Esophagus muscularis mucosa (tissue), 4 donors: Measurements from ENCODE around the gene INO80E. TPM values are rescaled to one million over a fixed set of nuclear protein-coding genes. Genes with fewer than 3 reads are reported as not detected.

Experiments
- DNase-seq: peaks from one replicate; pipeline ENCODE4 v3.0.0-alpha.2; 2017; ENCODE audit errors: extremely low spot score
- H3K27ac ChIP-seq, 4 donors: fragments of 200-600 bp; sonication (generic); replicated peaks in 1 of 4; 1 replicate in 3 of 4; 2 replicates in 1 of 4; pipeline ENCODE4 v1.5.1; 2016 to 2019; ENCODE audit warnings: mild to moderate bottlenecking in 1 of 4
- H3K27me3 ChIP-seq, 4 donors: fragments of 200-600 bp; sonication (generic); one replicate each; pipeline versions ENCODE4 v1.5.1 to v1.6.0; 2016 to 2019
- H3K36me3 ChIP-seq, 4 donors: fragments of 200-600 bp; sonication (generic); one replicate each; pipeline ENCODE4 v1.5.1; 2016 to 2019
- H3K4me1 ChIP-seq, 4 donors: fragments of 200-600 bp; sonication (generic); one replicate each; pipeline ENCODE4 v1.5.1; 2016 to 2019
- H3K4me3 ChIP-seq, 4 donors: fragments of 200-600 bp; sonication (generic); 1 replicate in 2 of 4; 2 replicates in 2 of 4; pipeline ENCODE4 v1.5.1; 2016 to 2019; ENCODE audit warnings: mild to moderate bottlenecking in 4 of 4, moderate library complexity in 1 of 4
- H3K9me3 ChIP-seq, 4 donors: fragments of 200-600 bp; sonication (generic); 1 replicate in 3 of 4; 2 replicates in 1 of 4; pipeline ENCODE4 v1.5.1; 2016 to 2019
- EP300 ChIP-seq: sonication (generic); formaldehyde crosslinking; IDR thresholded peaks from one replicate; pipeline ENCODE4 v1.6.1; 2017; ENCODE audit warnings: antibody characterized with exemption
- POLR2A ChIP-seq: fragments of 450-650 bp; IDR thresholded peaks from one replicate; pipeline ENCODE4 v1.6.1; 2017; ENCODE audit warnings: antibody characterized with exemption, moderate library complexity, mild to moderate bottlenecking, low read depth
- POLR2AphosphoS5 ChIP-seq, 2 donors: sonication (generic); formaldehyde crosslinking; IDR thresholded peaks; one replicate each; pipeline ENCODE4 v1.6.1; 2017; ENCODE audit warnings: antibody characterized with exemption in 2 of 2
- WGBS: methylation state at CpG from one replicate; pipeline ENCODE4 v1.1.5; 2018; 5-methylcytosine and 5-hydroxymethylcytosine counted together
- intact Hi-C: fragments of 100-400 bp; cut with DNase I; formaldehyde crosslinking; loops from one replicate; pipeline ENCODE4 v1.15.1; 2023
- total RNA-seq, 4 donors: library from RNA; depleted of rRNA; stranded (reverse); fragments of >200 nt; gene quantifications; one replicate each; pipeline versions ENCODE4 v1.1.0 to v1.2.1, GENCODE V29; 2016
- TF ChIP-seq, protein P1 (sequence below), 3 experiments: fragments of 200-600 bp in 2 of 3; fragments of 450-650 bp in 1 of 3; sonication (generic) in 2 of 3; IDR thresholded peaks; one replicate each; pipeline ENCODE4 v1.5.1; 2017 to 2019; ENCODE audit warnings: antibody characterized with exemption in 3 of 3, mild to moderate bottlenecking in 2 of 3, moderate library complexity in 1 of 3

Gene INO80E
- total RNA-seq, 4 donors from 2014 or later = 38.2 to 58.1 (median 43.5) TPM

- no peak for DNase-seq
- no peak for TF ChIP-seq EP300
- TF ChIP-seq, protein P1, sequence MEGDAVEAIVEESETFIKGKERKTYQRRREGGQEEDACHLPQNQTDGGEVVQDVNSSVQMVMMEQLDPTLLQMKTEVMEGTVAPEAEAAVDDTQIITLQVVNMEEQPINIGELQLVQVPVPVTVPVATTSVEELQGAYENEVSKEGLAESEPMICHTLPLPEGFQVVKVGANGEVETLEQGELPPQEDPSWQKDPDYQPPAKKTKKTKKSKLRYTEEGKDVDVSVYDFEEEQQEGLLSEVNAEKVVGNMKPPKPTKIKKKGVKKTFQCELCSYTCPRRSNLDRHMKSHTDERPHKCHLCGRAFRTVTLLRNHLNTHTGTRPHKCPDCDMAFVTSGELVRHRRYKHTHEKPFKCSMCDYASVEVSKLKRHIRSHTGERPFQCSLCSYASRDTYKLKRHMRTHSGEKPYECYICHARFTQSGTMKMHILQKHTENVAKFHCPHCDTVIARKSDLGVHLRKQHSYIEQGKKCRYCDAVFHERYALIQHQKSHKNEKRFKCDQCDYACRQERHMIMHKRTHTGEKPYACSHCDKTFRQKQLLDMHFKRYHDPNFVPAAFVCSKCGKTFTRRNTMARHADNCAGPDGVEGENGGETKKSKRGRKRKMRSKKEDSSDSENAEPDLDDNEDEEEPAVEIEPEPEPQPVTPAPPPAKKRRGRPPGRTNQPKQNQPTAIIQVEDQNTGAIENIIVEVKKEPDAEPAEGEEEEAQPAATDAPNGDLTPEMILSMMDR (IDR thresholded peaks at IDR 0.05) = no peak
- no peak for TF ChIP-seq POLR2A
- TF ChIP-seq POLR2AphosphoS5 (IDR thresholded peaks at IDR 0.05) = no peak
- Histone ChIP-seq H3K36me3 (peaks cover 35 to 81% (median 79%) of the 10 kb centered on the region in 4 donors), H3K27me3 (no peaks in the 10 kb centered on the region), H3K4me1 (peaks cover 13 to 18% (median 17%) of the 10 kb centered on the region in 4 donors), H3K4me3 (no peak overlapping the region), H3K27ac (no peak overlapping the region), H3K9me3 (no peaks in the 10 kb centered on the region)
- intact Hi-C loops = loop anchor here (10.0 kb wide), 1 partner anchor 196 kb away; the partner anchor contains the start of gene KIF22
- WGBS = 91% methylated on average over 21 of the region's 35 CpGs
Observed at GRCh38 chr16:29990883-29991570, 5.0 kb upstream of the INO80E start.

GRCh38 chr16:29991571-29991904, 4.5 kb upstream of the INO80E start:
- WGBS = 74% methylated on average over 5 of the region's 5 CpGs
- TF ChIP-seq POLR2AphosphoS5 (IDR thresholded peaks at IDR 0.05) = no peak
- TF ChIP-seq, protein P1 (IDR thresholded peaks at IDR 0.05) = no peak
- TF ChIP-seq POLR2A = no peak
- TF ChIP-seq EP300 = no peak
- Histone ChIP-seq H3K9me3 (no peaks in the 10 kb centered on the region), H3K4me1 (peaks cover 14 to 20% (median 19%) of the 10 kb centered on the region in 4 donors), H3K4me3 (no peak overlapping the region), H3K36me3 (peaks cover 30 to 76% (median 74%) of the 10 kb centered on the region in 4 donors), H3K27ac (peak overlapping the region in 1 of 4 donors; percentile 14), H3K27me3 (no peaks in the 10 kb centered on the region)
- no peak for DNase-seq
- intact Hi-C loops = loop anchor here (10.0 kb wide), 1 partner anchor 197 kb away; the partner anchor contains the start of gene KIF22

DNA sequence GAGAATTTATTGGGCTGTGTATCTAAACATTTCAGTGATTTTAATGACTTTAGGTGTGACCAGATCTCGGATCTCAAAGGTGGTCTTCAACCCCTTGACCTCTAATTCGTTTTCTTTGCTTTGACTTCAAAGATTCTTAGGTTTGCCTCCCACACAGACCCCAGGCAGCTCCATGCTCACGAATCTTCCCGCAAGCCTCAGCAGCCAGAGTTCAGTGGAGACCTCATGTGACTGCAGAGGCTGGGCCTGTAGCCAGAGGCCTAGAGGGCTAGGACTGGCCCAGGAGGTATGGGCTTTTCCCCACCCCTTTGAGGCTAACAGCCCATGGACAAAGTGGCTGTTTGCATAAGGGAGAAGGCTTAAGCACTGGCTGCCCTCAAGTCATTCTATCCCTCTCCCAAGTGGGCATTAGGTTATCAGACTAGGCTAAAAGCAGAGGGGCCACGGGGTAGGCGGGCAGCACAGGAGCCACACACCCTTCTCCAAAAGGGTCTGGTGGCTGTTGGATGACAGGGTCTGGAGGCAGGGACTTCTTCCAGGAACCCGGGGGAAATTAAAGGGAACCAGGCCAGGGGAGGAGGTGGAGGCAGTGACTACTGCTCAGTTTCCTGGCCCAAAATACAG, 3.6 kb upstream of the INO80E start:
- Histone ChIP-seq H3K4me3 (no peak overlapping the region), H3K9me3 (no peaks in the 10 kb centered on the region), H3K36me3 (peaks cover 21 to 68% (median 64%) of the 10 kb centered on the region in 4 donors), H3K27me3 (no peaks in the 10 kb centered on the region), H3K4me1 (peaks cover 23 to 29% (median 27%) of the 10 kb centered on the region in 4 donors), H3K27ac (no peak overlapping the region)
- TF ChIP-seq POLR2AphosphoS5 (IDR thresholded peaks at IDR 0.05) = no peak
- TF ChIP-seq, protein P1 (IDR thresholded peaks at IDR 0.05) = no peak
- TF ChIP-seq POLR2A = no peak
- intact Hi-C loops = loop anchor here (10.0 kb wide), 1 partner anchor 198 kb away; the partner anchor contains the start of gene KIF22
- no peak for DNase-seq
- WGBS = 46% methylated on average over 7 of the region's 7 CpGs

DNA sequence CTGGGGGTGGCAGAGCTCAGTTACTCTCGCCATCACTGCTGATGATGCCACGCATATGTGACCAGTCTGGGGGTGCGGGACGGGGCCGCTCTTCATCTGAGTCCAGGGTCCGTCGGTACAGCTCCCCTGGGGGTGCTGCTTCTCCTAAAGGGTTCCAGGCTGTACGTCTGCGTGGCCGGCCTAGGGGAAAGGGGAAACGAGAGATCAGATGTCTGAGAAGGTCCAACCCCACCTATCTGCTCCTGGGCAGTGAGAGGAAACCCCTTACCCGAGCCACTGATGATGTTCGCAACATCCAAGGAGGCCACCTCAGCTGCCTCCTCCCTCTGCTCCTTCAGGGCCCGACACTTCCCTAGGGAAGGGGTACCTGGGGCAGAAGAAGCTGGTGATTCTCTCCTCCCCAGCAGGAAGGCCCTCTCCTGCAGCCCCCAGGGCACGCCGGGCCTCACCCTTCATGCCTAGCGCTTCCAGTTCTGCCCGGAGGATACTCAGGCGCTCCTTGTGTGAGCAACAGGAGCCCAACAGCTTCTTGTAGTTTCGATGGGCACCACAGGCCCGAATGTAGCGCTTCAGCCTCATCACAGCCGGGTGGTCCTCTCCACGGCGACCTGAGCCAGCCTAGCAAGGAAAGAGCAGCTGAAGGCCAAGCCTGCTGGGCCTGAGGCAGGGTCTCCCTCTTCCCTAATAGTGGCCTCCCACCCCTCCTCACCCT, 2.7 kb upstream of the INO80E start:
- Histone ChIP-seq H3K4me3 (no peak overlapping the region), H3K27ac (peak overlapping the region in 1 of 4 donors; percentile 26), H3K9me3 (no peaks in the 10 kb centered on the region), H3K27me3 (no peaks in the 10 kb centered on the region), H3K4me1 (peaks cover 24 to 33% (median 27%) of the 10 kb centered on the region in 4 donors), H3K36me3 (peaks cover 12 to 68% (median 61%) of the 10 kb centered on the region in 4 donors)
- intact Hi-C loops = loop anchor here (10.0 kb wide), 1 partner anchor 199 kb away; the partner anchor contains the start of gene KIF22
- TF ChIP-seq EP300 (no peak), POLR2AphosphoS5 (IDR thresholded peaks at IDR 0.05) (no peak), POLR2A (no peak)
- WGBS = 81% methylated on average over 13 of the region's 25 CpGs
- no peak for DNase-seq
